ENCODE results near the gene MMP24.

MMP24 gene

GRCh38 chr20:35280523-35280922, 54.0 kb downstream of the MMP24 start:
- TF ChIP-seq CTCF (conservative IDR thresholded peaks at IDR 0.05; ENCODE audit: control insufficient read depth, insufficient read depth, low read depth, low read length), result no peak
- H3K4me3 ChIP-seq (ENCODE audit: control insufficient read depth, low read depth, low read length), result no peak overlapping the region

GRCh38 chr20:35281506-35282101, 55.1 kb downstream of the MMP24 start:
- DNase-seq (ENCODE audit: low read depth), result no peak
- TF ChIP-seq CTCF (conservative IDR thresholded peaks at IDR 0.05; ENCODE audit: control insufficient read depth, insufficient read depth, low read depth, low read length), result no peak
- H3K4me3 ChIP-seq (ENCODE audit: control insufficient read depth, low read depth, low read length), result no peak overlapping the region

More at GRCh38 chr20:35280523-35280922, 54.0 kb downstream of the MMP24 start:
- no peak for DNase-seq (ENCODE audit: low read depth)

GRCh38 chr20:35283441-35284266, 57.2 kb downstream of the MMP24 start:
- H3K4me3 ChIP-seq (ENCODE audit: control insufficient read depth, low read depth, low read length), result peak overlapping the region; percentile 88
- no peak for DNase-seq (ENCODE audit: low read depth)
- TF ChIP-seq CTCF (conservative IDR thresholded peaks at IDR 0.05; ENCODE audit: control insufficient read depth, insufficient read depth, low read depth, low read length), result no peak

GRCh38 chr20:35284267-35284991, 57.9 kb downstream of the MMP24 start, which contains the start of gene EIF6:
Gene EIF6 (minus strand): TSS chr20:35284772. CDS start chr20:35284487, 285 bp downstream.
- peak; percentile 85 for DNase-seq (ENCODE audit: low read depth)
- H3K4me3 ChIP-seq (ENCODE audit: control insufficient read depth, low read depth, low read length), result peak within 1 kb of the TSS; percentile 88
- no peak for TF ChIP-seq CTCF (conservative IDR thresholded peaks at IDR 0.05; ENCODE audit: control insufficient read depth, insufficient read depth, low read depth, low read length)

- no peak for TF ChIP-seq CTCF (conservative IDR thresholded peaks at IDR 0.05; ENCODE audit: control insufficient read depth, insufficient read depth, low read depth, low read length)
- no peak for DNase-seq (ENCODE audit: low read depth)
- H3K4me3 ChIP-seq (ENCODE audit: control insufficient read depth, low read depth, low read length), result peak overlapping the region; percentile 88
Measured at GRCh38 chr20:35284992-35285805, 58.7 kb downstream of the MMP24 start.

- H3K4me3 ChIP-seq (ENCODE audit: control insufficient read depth, low read depth, low read length), result no peak overlapping the region
- DNase-seq (ENCODE audit: low read depth), result peak; percentile 74
Measured at GRCh38 chr20:35285806-35286076, 59.3 kb downstream of the MMP24 start.

More at GRCh38 chr20:35285806-35286076, 59.3 kb downstream of the MMP24 start:
- TF ChIP-seq CTCF (conservative IDR thresholded peaks at IDR 0.05; ENCODE audit: control insufficient read depth, insufficient read depth, low read depth, low read length), result no peak
